ENCODE results near the gene TEAD2. TPM values are rescaled to one million over a fixed set of nuclear protein-coding genes. Genes with fewer than 3 reads are reported as not detected.
"Not testable (repeated sequence)": the region's sequence is repeated elsewhere in the genome, so short reads cannot be mapped to it uniquely, and the experiment has no call there.

TEAD2 gene
- total RNA-seq, 1 donor from 2014 or later: not detected

DNA sequence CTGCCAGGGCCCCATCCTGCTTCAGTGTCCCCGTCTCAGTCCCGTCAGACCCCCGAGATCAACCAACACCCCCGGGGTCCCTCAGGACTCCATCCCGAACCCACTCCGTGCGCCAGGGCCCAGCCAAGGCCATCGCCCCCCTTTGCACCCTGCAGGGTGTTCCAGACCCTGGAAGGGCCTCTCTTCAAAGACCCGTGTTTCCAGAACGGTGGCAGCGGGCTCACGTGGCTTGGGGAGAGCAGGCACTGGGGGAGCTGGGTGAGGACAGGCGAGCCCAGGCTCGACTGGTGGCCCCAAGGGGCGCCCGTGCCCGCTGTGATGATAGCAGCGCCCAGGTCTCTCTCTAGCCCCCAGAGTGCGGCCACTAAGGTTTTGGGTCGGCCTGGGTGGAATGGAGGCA, 27.2 kb upstream of the TEAD2 start:
- intact Hi-C loops (cut with micrococcal nuclease): no loop called here

DNA sequence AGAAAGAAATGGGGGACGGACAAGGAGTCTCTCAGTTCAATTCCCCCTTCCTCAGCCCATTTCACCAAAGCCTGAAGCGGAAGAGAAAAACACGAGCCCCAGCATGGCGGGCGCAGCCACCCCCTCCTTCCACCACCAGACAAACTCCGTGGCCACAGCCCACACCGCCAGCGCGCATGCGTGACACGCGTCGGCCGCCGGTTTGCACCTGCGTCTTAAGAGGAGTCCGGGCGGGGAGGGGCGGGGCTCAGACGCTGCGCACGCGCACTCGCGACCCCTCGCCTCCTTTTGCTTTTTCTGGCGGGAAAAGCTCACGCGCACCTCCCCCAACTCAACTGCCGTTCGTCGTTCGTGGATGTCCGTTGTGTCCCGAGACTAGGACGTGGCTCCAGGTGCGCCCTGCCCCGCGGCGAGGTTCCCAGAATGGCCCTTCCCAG, 25.7 kb upstream of the TEAD2 start, which contains the start of gene KASH5:
Gene KASH5, plus strand, starts transcription at position 314 of the 437 bp plus-strand sequence. CDS start 2,635 bp downstream, outside the sequence.
- intact Hi-C loops (cut with micrococcal nuclease): no loop called here

- intact Hi-C loops (cut with micrococcal nuclease): no loop called here
Measured at GRCh38 chr19:49383599-49383998, 21.4 kb upstream of the TEAD2 start.

GRCh38 chr19:49382639-49383038, 20.4 kb upstream of the TEAD2 start:
- intact Hi-C loops (cut with micrococcal nuclease): no loop called here

GRCh38 chr19:49380391-49380790, 18.2 kb upstream of the TEAD2 start:
- intact Hi-C loops (cut with micrococcal nuclease): no loop called here

DNA sequence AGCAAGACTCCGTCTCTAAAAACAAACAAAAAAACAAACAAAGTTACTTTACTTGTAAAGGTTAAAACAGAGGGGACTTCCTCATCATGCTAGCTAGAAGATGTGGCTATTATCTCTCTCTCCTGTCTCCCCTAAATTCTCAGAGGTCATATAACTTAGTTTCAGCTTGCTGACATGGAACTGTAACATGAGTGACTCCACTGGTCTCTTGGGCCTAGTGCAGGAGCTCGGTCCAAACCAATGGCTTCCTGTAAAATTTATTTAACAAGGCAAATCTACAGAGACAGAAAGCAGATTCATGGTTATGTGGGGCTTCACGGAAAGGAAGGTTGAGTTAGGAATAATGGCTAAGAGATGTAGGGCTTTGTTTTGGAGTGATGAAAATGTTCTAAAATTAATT, 16.3 kb upstream of the TEAD2 start:
- intact Hi-C loops (cut with micrococcal nuclease): no loop called here

DNA sequence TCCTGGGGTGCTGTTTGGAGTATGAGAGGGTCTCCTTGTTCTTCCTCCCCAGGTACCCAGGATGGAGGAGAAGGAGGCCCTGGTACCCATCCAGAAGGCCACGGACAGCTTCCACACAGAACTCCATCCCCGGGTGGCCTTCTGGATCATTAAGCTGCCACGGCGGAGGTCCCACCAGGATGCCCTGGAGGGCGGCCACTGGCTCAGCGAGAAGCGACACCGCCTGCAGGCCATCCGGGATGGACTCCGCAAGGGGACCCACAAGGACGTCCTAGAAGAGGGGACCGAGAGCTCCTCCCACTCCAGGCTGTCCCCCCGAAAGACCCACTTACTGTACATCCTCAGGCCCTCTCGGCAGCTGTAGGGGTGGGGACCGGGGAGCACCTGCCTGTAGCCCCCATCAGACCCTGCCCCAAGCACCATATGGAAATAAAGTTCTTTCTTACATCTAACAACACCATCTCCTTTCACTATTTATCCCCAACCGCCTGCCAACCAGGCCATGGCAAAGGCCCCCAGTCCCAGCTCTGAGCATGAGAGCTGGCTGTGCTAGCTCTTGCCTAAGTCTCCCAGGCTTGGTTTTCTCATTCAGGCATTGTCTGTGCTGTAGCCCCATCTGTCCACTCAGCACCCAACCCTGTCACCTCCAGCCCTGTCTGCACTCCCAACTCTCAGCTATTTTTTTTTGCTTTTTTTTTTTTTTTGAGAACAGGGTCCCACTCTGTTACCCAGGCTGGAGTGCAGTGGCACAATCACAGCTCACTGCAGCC, 12.6 kb upstream of the TEAD2 start:
- intact Hi-C loops (cut with micrococcal nuclease): no loop called here

GRCh38 chr19:49373174-49373573, 11.0 kb upstream of the TEAD2 start:
- intact Hi-C loops (cut with micrococcal nuclease): not testable (repeated sequence)

DNA sequence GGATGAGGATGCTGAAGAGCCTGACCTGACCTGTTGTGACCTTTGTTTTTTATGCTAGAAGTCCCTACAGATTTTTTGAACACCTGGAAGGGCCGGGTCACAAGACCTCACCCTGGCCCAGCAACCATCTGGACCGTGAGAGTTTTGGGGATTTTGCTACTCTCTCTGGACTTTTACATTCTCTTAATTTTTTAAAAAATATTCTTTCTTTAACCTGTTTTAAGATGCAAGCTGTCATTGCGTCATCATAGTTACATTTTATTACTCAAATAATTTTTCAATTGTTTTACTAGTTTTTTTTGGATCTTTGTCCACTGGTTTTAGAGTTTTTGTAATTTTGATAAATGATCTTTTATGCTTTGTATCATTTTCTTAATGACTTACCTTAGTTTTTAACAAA, 9.0 kb upstream of the TEAD2 start:
- intact Hi-C loops (cut with micrococcal nuclease): no loop called here

DNA sequence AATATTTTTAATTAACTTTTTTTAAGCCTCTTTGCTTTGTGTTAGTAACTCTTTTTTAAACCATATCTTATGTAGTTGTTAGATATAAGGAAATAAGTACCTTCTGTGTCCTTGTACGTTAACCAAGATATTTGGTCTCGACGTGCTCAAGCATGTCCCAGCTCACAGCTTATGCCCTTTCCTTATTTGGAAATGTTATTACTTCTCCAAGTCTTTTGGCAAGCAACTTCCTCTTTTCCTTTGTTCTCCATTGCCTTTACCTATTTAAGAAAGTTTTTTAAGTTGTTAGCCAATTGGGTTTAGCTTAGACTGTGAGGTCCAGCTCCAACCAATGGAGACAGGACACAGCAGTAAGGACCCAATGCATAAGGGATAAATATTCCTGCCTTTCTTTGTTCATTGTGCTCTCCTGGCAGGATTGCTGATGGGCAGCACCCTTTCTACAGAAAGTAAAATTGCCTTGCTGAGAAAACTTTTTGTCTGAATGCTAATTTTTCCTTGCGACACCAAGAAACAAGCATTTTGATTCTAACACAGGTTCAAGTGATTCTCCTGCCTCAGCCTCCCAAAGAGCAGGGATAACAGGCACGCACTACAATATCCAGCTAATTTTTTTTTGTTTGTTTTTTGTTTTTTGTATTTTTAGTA, 6.6 kb upstream of the TEAD2 start:
- intact Hi-C loops (cut with micrococcal nuclease): no loop called here

- intact Hi-C loops (cut with micrococcal nuclease): no loop called here
Measured at GRCh38 chr19:49366110-49366509, 3.9 kb upstream of the TEAD2 start.

DNA sequence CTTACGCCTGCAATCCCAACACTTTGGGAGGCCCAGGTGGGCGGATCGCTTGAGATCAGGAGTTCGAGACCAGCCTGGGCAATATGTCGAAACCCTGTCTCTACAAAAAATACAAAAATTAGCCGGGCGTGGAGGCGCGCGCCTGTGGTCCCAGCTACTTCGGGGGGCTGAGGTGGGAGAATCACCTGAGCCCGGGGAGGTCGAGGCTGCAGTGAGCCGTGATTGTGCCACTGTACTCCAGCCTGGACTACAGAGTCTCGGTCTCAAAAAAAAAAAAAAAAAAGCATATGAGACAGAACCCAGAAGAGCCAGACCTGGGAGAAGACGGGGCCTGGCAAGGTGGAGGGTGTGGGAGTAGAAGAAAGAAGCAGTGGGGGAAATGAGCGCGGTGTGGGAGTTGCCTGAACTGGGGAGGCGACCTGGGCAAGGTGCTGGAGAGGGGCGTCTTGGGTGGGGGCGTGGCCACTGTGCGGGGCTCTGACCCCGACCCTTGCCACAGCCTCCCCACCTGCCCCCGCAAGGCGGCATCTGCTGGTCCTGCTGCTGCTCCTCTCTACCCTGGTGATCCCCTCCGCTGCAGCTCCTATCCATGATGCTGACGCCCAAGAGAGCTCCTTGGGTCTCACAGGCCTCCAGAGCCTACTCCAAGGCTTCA, 2.0 kb upstream of the TEAD2 start:
- intact Hi-C loops (cut with micrococcal nuclease): no loop called here

GRCh38 chr19:49363268-49364082, 1.3 kb upstream of the TEAD2 start, which contains the start of gene DKKL1:
TSS of gene DKKL1 (plus strand) at chr19:49363877. CDS start at chr19:49363999, 122 bp downstream.
- intact Hi-C loops (cut with micrococcal nuclease): loop anchor here (1.0 to 2.0 kb wide), 5 partner anchors 28 to 649 kb away; partner anchors contain the start of gene CD37

DNA sequence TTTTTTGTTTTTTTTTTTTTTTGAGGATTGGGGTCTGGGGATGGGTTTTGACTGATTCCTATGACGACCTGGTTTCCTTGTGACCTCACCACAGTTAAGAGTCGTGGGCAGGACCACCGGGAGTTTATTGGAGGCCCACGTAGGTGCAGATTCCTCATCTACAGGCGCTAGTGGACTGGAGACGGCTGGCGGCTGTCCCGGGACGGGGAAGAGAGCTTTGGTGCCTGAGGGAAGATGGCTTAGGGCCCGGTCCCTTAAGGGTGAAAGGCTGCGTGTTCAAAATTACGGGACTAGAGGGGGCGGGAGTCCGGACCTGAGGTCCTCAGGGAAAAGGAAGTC, 682 bp upstream of the TEAD2 start:
- intact Hi-C loops (cut with micrococcal nuclease): loop anchor here (1.0 to 2.0 kb wide), 5 partner anchors 28 to 649 kb away; partner anchors contain the start of gene CD37

GRCh38 chr19:49361438-49362047, 673 bp downstream of the TEAD2 start:
- intact Hi-C loops (cut with micrococcal nuclease): loop anchor here (2.0 kb wide), 2 partner anchors 31 to 61 kb away; no protein-coding TSS in a partner anchor

- intact Hi-C loops (cut with micrococcal nuclease): no loop called here
Measured at GRCh38 chr19:49359851-49360820, 2.1 kb downstream of the TEAD2 start.

DNA sequence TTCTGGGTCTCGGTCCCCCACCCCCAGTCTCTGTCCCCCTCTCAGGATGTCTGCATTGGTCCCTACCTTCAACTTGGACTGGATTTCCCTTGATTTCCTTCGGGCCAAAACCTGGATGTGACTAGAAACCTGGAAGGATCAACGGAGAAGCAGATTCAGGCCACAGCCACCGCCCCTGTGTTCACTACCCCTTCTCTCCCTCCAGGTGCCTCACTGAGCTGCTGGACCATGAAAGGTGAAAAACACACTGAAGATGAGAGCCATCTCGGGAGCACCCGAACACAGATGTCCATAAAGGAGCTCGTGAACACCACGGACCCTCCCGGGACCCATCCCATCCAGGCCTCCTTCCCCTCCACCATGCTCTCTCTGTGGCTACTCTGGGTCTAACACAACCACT, 5.0 kb downstream of the TEAD2 start:
- intact Hi-C loops (cut with micrococcal nuclease): no loop called here

- intact Hi-C loops (cut with micrococcal nuclease): no loop called here
Measured at GRCh38 chr19:49356382-49356781, 5.8 kb downstream of the TEAD2 start.

GRCh38 chr19:49355909-49356353, 6.3 kb downstream of the TEAD2 start:
- intact Hi-C loops (cut with micrococcal nuclease): no loop called here

Data from T-helper 1 cell treated with Interleukin-12 subunit alpha and Interleukin-12 subunit beta and Interleukin-4 antibody, amounts not matched to agents 30 ng/mL and 1 ng/mL, for 36 hours (primary cell).